Glutamatergic neuron (in vitro differentiated cells): ENCODE results near the gene GRID1. TPM values are rescaled to one million over a fixed set of nuclear protein-coding genes. Genes with fewer than 3 reads are reported as not detected.
A peak's percentile ranks its signal among the peaks of the same experiment; 100 is the strongest.

Source experiments
- DNase-seq: peaks from one replicate; pipeline ENCODE4 v3.0.0; 2022
- H3K27ac Mint-ChIP-seq: one replicate; pipeline ENCODE4 v1.8.0; 2020; ENCODE audit warnings: mild to moderate bottlenecking, mixed read lengths, inconsistent platforms; ENCODE audit not compliant: unreplicated experiment
- H3K27me3 Mint-ChIP-seq: one replicate; pipeline ENCODE4 v1.8.0; 2020; ENCODE audit warnings: mild to moderate bottlenecking, moderate library complexity, mixed read lengths, inconsistent platforms; ENCODE audit not compliant: unreplicated experiment
- H3K36me3 Mint-ChIP-seq: one replicate; pipeline ENCODE4 v1.8.0; 2020; ENCODE audit warnings: mild to moderate bottlenecking, mixed read lengths, inconsistent platforms; ENCODE audit not compliant: unreplicated experiment
- H3K4me1 Mint-ChIP-seq: one replicate; pipeline ENCODE4 v1.8.0; 2020; ENCODE audit warnings: mild to moderate bottlenecking, low read depth, mixed read lengths, inconsistent platforms; ENCODE audit not compliant: unreplicated experiment
- H3K4me3 Mint-ChIP-seq: one replicate; pipeline ENCODE4 v1.8.0; 2020; ENCODE audit warnings: mild to moderate bottlenecking, mixed read lengths, inconsistent platforms; ENCODE audit not compliant: unreplicated experiment
- H3K9me3 Mint-ChIP-seq: one replicate; pipeline ENCODE4 v1.8.0; 2020; ENCODE audit warnings: mild to moderate bottlenecking, moderate library complexity, mixed read lengths, inconsistent platforms; ENCODE audit not compliant: unreplicated experiment
- total RNA-seq: library from RNA; stranded (reverse); fragmentation: NEBNext Ultra II Directional; extraction: Animal tissue kit (Norgen Biotek cat#: 25700); gene quantifications from one replicate; pipeline ENCODE4 v1.2.1, GENCODE V29; 2021; ENCODE audit not compliant: unreplicated experiment
- TF ChIP-seq, protein P1 (sequence below): fragments of 200-600 bp; sonication (generic); IDR thresholded peaks from one replicate; pipeline ENCODE4 v1.5.0; 2021; ENCODE audit not compliant: partially characterized antibody, unreplicated experiment

GRID1 gene
- total RNA-seq, 1 donor from 2014 or later: 8.0 TPM

- Mint-ChIP-seq H3K4me1 (peaks cover 7% of the 10 kb centered on the region), H3K27me3 (peaks cover 7% of the 10 kb centered on the region), H3K4me3 (no peak overlapping the region), H3K36me3 (no peaks in the 10 kb centered on the region), H3K9me3 (peaks cover 5% of the 10 kb centered on the region), H3K27ac (no peak overlapping the region)
- no peak for DNase-seq
- TF ChIP-seq, protein P1, sequence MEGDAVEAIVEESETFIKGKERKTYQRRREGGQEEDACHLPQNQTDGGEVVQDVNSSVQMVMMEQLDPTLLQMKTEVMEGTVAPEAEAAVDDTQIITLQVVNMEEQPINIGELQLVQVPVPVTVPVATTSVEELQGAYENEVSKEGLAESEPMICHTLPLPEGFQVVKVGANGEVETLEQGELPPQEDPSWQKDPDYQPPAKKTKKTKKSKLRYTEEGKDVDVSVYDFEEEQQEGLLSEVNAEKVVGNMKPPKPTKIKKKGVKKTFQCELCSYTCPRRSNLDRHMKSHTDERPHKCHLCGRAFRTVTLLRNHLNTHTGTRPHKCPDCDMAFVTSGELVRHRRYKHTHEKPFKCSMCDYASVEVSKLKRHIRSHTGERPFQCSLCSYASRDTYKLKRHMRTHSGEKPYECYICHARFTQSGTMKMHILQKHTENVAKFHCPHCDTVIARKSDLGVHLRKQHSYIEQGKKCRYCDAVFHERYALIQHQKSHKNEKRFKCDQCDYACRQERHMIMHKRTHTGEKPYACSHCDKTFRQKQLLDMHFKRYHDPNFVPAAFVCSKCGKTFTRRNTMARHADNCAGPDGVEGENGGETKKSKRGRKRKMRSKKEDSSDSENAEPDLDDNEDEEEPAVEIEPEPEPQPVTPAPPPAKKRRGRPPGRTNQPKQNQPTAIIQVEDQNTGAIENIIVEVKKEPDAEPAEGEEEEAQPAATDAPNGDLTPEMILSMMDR: no peak
These were observed 174.4 kb downstream of the GRID1 start for GRCh38 chr10:86192147-86192546.

DNA sequence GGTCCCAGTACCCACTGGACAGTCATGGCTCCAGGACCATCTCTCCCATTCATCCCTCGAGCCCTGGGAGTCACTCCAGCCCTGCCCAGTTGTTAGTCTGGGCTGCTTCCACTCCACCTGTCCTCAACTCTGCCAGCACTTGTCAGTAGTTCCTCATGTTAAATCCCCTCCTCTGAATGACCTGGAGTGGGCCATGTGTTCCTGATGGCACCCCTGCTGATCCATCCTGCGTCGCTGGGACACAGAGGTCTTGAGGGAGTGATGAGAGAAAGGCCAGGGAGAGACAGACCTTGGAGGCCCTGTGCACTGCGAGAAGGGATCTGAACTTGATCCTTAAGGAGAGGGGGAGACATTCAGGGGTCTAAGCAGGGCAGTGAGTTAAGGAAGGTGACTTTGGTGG, 174.9 kb downstream of the GRID1 start:
- Mint-ChIP-seq H3K4me1 (peaks cover 4% of the 10 kb centered on the region), H3K36me3 (no peaks in the 10 kb centered on the region), H3K27me3 (peaks cover 7% of the 10 kb centered on the region), H3K27ac (no peak overlapping the region), H3K9me3 (peaks cover 5% of the 10 kb centered on the region), H3K4me3 (no peak overlapping the region)
- TF ChIP-seq, protein P1: no peak
- DNase-seq: no peak

GRCh38 chr10:86191166-86191565, 175.4 kb downstream of the GRID1 start:
- TF ChIP-seq, protein P1: no peak
- Mint-ChIP-seq H3K9me3 (peaks cover 5% of the 10 kb centered on the region), H3K4me3 (no peak overlapping the region), H3K36me3 (peaks cover 5% of the 10 kb centered on the region), H3K4me1 (peaks cover 4% of the 10 kb centered on the region), H3K27me3 (peaks cover 7% of the 10 kb centered on the region), H3K27ac (no peak overlapping the region)
- DNase-seq: no peak

DNA sequence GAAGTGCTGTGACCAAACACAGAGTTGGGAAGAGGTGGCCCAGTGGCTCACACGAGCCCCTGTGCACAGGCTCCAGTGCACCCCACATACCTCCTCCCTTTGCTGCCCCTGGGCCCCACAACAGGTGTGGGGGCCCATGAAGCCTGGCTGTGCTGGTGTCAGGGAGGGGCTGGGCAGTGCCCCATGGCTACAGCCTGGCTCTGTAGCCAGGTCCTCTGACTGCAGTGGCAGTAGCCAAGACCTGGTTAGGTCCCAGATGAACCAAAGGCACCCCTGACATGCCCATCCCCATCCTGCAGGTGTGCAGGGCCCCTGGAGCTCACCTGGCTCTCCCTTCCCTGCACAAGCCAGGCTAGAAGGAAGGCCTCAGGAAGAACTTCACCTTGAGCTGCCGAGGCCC, 176.3 kb downstream of the GRID1 start:
- H3K36me3 Mint-ChIP-seq: peaks cover 8% of the 10 kb centered on the region
- H3K27ac Mint-ChIP-seq: no peak overlapping the region
- no peak for DNase-seq
- no peak overlapping the region for H3K4me3 Mint-ChIP-seq
- H3K27me3 Mint-ChIP-seq: peaks cover 7% of the 10 kb centered on the region
- H3K4me1 Mint-ChIP-seq: peaks cover 4% of the 10 kb centered on the region
- TF ChIP-seq, protein P1: no peak
- H3K9me3 Mint-ChIP-seq: peaks cover 5% of the 10 kb centered on the region

GRCh38 chr10:86189891-86190290, 176.7 kb downstream of the GRID1 start:
- Mint-ChIP-seq H3K27ac (peak overlapping the region; percentile 5), H3K36me3 (peaks cover 8% of the 10 kb centered on the region), H3K4me1 (peaks cover 4% of the 10 kb centered on the region), H3K4me3 (no peak overlapping the region), H3K9me3 (peaks cover 5% of the 10 kb centered on the region), H3K27me3 (peaks cover 7% of the 10 kb centered on the region)
- DNase-seq: no peak
- TF ChIP-seq, protein P1: no peak
